DMS53 (cell line): ENCODE results near the gene SETX.
A peak's percentile ranks its signal among the peaks of the same experiment; 100 is the strongest.

ENCODE experiments used
- DNase-seq: peaks from one replicate; lab custom pipeline; 2025; lab: John Stamatoyannopoulos, UW

SETX gene

DNA sequence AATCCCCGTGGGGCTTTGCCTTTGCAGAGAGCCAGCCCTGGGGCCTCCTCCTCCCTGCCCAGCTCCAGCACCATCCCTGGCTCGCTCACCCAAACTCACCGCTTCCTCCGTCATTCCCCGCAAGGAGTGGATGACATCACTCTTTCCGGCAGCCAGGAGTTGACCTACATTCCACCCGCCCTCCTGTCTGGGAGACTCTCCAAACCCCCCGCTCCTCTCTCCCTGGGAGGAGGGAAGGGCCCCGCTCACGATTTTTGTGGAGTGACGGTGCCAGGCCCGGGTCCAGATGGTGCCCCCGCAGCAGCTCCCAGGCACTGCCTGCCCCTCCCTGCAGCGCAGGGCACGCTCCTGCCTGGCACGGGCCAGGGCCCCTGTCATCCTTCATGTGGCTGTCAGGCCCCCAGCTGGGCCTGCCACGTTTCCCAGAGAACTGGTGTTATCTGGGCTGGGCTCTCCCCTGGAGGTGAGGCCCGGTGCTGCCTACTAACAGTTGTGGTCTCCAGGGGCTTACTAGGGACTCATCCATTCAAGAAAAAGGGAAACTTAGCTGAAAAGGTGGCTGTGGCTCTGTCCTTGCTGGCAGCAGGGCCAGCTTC is 140.7 kb downstream of the SETX start:
- DNase-seq = peak; percentile 88

DNA sequence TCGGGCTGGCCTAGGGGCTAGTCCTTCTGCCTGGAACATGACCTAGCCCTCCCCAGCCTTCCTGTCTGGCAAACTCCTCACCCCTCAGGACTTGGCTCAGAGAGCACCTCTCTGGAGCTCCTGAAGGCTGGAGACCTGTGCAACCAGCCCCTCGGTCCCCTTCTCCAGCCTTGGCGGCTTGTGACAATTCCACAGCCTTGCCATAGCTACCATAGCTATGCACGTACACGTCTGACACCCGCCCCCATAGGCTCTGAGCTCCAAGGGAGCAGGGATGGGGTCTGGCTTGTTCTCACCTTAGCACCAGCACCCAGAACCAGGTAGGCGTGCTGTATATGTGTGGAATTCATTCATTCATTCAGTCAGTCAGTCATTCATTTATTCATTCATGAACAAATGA is 143.2 kb downstream of the SETX start:
- no peak for DNase-seq
